HG02973 (cell line): ENCODE results near the gene NTN4.
"Not testable (repeated sequence)": the region's sequence is repeated elsewhere in the genome, so short reads cannot be mapped to it uniquely, and the experiment has no call there.

Experiments
- ATAC-seq: cut with Tn5 transposase; IDR thresholded peaks from one replicate; pipeline ENCODE4 v1.9.1; 2021; ENCODE audit warnings: moderate library complexity; ENCODE audit not compliant: unreplicated experiment

NTN4 gene

DNA sequence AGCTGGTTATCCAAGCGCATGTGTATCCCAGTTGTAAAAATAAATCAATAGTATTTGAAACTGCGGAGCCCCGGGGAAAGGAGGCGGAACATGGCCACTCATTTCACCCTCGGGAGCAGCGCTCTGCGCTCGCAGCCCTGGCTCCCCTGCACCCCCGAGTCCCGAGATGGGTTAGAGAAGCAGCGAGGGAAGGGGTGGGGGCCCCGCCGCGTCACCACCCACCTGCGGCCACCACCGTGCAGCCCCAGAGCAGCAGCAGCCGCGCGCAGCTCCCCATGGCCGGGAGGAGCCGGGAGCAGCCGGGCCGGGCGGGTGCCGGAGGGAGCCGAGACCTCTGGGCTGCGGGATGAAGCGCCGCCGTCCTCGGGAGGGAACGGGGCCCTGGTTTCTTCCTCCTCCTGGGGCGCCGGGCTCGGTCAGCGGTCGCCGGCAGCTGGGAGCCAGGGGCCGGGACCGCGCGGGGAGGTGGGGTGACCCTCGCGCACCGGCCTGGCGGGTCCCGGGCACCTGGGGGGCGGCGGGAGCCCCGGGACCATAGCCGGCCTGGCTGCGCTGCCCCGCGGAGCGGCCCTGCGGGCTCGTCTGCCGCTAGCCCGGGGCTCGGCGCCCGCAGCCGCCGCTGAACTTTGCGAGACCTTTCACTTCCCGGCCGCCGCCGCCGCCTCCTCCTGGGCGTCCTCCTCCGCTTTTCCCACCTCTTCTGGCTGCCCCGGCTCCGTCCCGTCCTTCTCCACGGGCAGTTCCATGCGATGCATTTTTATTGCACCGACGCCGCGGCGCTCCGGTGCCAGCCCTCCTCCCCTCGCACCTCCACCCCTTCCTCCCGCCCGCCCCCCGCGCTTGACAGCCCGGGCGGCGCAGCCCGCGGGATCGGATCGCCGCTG is at the start of gene NTN4:
Gene NTN4, minus strand, starts transcription at position 732 of the 884 bp plus-strand sequence. Its CDS starts 455 bp downstream, at position 277.
- ATAC-seq, result no peak

DNA sequence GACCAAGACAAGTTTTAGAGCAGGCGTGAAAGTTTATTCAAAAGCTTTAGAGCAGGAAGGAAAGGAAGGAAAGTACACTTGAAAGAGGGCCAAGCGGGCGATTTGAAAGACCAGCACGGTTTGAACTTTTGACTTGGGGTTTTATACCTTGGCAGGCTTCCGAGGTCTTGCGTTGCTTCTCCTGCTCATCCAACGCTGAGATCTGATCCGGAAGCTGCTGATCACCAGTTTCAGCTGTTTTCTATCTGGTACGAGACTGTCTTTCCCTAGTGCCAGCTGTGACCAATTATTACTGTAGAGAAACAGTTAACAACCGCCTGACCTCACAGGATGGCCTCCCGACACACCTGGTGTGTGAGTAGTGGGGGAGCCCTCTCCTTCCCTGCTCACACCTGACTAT is 47.6 kb upstream of the NTN4 start:
- ATAC-seq, result no peak

DNA sequence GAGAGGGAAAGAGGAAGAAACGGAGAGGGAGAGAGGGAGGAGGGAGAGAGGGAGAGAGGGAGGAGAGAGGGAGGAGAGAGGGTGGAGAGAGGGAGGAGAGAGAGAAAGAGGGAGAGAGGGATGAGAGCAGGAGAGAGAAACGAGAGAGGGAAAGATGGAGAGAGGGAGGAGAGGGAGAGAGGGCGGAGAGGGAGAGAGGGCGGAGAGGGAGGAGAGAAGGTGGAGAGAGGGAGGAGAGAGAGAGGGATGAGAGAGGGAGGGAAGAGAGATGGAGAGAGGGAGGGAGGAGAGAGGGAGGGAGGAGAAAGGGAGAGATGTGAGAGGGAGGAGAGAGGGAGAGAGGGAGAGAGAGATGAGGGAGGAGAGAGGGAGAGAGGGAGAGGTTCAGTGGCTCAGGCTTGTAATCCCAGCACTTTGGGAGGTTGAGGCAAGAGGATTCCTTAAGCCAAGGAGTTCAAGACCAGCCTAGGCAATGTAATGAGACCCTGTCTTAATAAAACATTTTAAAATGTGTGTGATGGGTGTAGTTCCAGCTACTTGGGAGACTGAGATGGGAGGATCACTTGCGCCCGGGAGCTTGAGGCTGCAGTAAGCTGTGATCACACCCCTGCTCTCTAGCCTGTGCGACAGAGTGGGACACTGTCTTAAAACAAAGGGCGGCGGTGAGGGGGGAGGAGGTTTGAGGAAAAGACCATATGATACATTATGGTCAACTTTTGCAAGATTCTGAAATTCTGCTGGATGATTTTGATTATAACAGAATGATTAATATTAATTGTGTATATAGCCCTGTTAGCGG is 46.9 kb upstream of the NTN4 start:
- no peak for ATAC-seq

DNA sequence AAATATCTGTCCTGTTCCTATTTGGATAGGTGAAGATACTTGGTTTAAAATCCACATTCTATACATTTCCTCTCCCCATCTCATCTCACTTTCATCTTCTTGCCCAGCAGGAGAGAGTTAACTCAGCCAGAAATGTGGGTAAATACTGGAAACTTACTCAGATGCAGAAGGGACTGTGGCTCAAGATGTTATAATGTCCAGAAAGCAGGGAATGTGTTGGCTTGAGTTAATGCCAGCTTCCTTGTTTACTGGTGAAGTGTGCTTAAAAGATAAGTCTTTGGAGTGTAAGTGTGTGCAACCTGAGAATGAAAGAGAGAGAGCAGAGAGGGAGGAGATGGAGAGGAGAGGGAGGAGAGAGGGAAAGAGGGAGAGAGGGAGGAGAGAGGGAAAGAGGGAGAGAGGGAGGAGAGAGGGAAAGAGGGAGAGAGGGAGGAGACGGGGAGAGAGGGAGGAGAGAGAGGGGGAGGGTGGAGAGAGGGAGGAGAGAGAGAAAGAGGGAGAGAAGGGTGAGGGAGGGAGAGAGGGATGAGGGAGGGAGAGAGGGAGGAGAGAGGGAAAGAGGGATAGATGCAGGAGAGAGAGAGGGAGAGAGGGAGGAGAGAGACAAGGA is 46.2 kb upstream of the NTN4 start:
- ATAC-seq, result no peak

GRCh38 chr12:95836185-95836609 is 45.6 kb upstream of the NTN4 start:
- no peak for ATAC-seq

DNA sequence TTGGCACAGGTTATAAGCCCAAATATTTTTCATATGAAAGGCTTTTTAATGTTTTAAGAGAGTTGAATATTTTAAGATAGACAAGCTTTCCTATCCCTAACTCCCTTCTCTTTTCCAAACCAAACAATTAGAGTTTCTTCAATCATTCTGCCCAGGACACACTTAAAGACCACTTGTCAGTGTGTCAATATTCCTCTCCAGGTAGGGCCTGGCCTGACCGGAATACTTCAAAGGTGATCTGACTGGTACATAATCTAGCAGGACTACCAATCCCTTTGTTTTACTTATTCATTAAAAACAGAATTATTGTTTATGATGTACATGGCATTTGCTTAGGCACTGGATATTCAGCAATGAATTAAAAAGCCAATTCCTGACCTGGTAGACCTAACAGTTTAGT is 44.0 kb upstream of the NTN4 start:
- ATAC-seq, result no peak

DNA sequence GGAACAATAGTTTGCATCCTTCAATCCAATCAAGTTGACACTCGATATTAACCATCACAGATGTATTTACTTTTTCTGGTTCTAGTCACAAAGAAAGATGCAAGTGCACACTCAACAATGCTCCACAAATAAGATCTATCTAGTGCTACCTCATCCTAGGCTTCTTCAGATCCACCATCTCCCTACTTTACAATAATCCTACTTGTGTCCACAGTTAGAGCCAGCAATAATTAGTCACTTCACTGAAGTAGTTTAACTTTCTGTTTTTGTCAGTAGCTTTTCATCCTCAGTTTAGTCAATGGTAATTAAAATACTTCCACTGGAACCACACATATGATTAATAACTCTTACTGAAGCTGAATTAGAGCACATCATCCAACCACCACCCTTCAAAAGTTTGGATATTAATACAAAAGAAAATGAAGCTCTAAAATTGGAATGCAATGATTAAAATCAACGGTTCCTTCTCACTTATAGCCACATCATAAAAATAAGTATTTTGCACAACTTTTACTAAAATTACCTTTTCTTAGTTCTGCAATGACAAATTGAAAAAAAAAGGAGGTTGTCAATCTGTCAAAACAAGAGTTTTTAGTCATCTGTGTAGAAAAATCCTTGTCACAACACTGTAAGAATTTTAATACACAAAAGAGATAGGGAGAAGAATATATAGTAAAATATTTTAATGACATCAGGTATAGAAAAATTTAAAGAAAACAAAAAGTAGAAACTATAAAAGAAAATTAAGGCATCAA is 39.9 kb upstream of the NTN4 start:
- ATAC-seq, result no peak

DNA sequence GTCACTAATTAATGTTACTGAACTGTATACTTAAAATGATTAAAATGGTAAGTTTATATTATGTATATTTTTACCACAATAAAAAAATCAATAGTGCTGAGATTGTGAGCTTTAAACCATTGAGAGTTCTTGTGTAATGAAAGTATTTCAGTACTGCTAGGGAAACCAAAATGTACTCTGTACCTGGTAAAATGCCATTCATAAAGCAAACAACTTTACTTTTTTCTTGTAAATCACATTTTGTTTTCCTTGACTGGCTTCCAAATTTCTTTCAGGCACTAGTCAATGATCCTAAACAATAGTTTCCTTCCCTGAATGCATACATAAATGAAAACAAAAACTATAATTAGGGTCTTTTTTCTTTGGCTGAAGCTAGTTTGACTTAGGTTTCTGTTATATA is 38.8 kb upstream of the NTN4 start:
- ATAC-seq, result no peak

- no peak for ATAC-seq
Measured at GRCh38 chr12:95820096-95820703, 29.6 kb upstream of the NTN4 start.

DNA sequence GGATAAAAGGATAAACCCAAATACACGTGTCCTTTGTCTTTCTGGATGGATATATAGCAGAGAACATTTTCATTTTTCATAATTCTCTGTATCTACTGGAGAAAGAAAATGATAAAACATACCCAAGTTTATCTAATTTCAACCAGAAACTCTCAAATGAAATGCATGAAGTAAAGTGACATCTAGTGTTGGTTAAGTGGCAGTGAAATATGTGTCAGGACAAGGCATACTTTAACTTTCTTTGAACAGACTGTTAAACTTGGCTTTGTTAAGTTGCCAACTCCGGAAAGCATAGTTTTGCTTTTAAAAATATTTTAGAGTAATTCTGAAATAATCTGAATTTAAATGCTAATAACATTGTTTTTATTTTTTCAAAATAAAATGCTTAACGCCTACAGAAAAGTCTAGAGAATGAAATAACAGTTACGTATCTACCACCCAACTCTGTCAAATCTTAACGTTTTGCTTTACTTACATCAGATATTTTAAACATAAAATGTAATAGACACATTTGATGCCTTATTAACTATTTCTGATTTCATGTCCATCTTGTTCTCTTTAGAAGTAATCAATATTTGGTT is 25.2 kb upstream of the NTN4 start:
- no peak for ATAC-seq

DNA sequence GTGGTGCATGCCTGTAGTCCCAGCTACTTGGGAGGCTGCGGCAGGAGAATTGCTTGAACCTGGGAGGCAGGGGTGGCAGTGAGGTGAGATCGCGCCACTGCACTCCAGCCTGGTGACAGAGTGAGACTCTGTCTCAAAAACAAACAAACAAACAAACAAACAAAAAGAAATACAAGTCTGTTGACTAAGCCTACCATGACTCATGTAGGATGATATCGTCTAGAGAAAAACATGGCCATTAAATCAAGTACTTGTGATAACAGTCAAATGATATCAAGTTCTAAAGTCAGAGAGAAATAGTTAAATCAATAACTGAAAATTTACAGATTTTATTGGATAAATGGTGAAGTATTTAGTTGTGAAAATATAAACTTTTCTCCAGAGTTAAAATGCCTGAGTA is 21.6 kb upstream of the NTN4 start:
- not testable (repeated sequence) for ATAC-seq

DNA sequence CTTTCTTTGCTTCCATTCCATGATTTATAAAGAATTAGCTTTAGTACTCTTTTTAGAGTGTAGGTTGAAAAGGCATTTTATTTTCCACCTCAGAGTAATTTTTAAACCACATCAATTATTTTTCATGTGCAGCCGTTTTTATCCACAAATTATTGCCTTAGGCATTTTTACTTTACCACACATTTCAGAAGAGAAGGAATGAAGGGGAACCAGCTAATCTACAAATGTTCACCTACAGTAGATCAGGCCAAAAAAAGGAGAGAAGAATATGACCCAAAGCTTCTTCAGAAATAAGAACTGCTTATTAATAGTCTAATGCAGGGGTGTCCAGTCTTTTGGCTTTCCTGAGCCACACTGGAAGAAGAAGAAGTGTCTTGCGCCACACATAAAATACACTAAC is 19.8 kb upstream of the NTN4 start:
- ATAC-seq, result no peak

- no peak for ATAC-seq
Measured at GRCh38 chr12:95809000-95809680, 18.6 kb upstream of the NTN4 start.

- no peak for ATAC-seq
Measured at GRCh38 chr12:95808146-95808545, 17.6 kb upstream of the NTN4 start.

GRCh38 chr12:95805864-95806671 is 15.5 kb upstream of the NTN4 start:
- no peak for ATAC-seq

GRCh38 chr12:95804291-95804690 is 13.7 kb upstream of the NTN4 start:
- no peak for ATAC-seq

DNA sequence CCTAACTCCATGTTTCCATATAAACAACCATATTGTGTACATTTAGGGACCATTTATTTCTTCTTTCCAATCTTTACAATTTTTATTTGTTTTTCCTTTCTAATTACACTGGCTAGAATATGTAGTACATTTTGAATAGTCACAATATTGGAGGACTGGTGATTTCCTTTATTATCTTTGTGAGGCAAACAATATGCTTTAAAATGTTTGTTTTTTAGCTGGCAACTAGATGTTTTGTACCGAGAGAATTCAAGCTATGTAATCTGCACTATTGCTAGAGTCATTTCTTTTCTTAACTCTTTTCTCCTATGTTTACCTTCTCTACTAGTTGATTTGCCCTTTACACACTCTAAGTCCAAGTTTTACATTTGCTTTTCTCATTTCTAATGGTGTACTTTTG is 13.3 kb upstream of the NTN4 start:
- no peak for ATAC-seq

GRCh38 chr12:95802482-95803270 is 12.1 kb upstream of the NTN4 start:
- no peak for ATAC-seq
